Measurements from ENCODE around the gene XAGE5.
"Not testable (repeated sequence)": the region's sequence is repeated elsewhere in the genome, so short reads cannot be mapped to it uniquely, and the experiment has no call there.

XAGE5 gene, protein sequence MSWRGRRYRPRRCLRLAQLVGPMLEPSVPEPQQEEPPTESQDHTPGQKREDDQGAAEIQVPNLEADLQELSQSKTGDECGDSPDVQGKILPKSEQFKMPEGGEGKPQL

DNA sequence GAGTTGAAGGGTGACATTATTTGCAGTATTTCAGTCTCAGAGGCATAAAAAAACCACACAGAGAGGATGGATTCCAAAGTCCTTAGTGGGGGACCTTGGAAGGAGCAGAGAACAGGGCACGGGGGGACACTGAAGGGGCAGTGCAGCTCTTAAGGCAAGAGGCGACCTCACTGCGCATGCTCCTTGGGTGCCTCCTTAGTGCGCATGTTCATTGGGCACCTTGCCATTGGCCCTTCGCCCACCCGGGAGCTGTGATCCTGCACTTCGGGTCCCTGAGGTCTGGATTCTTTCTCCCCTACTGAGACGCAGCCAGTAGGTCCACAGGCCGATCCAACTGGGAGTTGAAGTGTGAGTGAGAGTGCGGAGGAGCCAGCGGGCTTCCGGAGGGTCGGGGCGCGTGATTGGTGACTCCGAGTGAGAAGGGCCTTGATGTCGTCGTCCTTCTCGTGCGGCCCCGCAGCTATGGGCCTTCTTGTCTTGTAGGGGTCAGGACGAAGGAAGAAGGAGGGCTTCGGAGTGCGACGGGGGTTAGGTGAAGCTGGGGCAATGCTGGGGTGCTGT, at the start of gene XAGE5:
Gene XAGE5, plus strand, starts transcription at position 223 of the 561 bp plus-strand sequence. CDS start 1,280 bp downstream, outside the sequence.
- DNase-seq, result no peak

DNA sequence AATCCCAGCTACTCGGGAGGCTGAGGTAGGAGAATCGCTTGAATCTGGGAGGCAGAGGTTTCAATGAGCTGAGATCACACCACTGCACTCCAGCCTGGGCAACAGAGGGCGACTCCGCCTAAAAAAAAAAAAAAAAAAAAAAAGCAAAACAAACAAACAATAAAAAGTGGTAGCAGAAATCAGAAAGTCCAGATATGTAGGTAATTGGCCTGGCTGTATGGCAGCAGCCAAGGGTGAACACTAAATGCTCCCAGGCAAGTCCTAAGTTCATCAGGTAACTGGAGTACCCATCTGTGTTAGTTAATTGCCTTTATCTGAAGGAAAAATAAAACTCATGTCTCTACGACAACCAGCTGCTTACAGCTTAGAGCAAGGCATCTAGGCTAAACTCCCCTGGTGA, 45.1 kb upstream of the XAGE5 start:
- not testable (repeated sequence) for DNase-seq

DNA sequence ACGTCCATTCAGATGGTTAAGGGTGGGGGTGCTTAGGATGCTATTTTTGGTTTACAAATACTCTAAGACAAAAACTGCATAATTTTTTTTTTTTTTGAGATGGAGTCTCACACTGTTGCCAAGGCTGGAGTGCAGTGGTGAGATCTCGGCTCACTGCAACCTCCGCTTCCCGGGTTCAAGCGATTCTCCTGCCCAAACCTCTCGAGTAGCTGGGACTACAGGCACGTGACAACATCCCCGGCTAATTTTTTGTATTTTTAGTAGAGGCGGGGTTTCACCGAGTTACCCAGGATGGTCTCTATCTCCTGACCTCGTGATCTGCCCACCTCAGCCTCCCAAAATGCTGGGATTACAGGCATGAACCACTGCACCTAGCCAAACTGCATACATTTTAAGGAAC, 37.6 kb upstream of the XAGE5 start:
- not testable (repeated sequence) for DNase-seq

DNA sequence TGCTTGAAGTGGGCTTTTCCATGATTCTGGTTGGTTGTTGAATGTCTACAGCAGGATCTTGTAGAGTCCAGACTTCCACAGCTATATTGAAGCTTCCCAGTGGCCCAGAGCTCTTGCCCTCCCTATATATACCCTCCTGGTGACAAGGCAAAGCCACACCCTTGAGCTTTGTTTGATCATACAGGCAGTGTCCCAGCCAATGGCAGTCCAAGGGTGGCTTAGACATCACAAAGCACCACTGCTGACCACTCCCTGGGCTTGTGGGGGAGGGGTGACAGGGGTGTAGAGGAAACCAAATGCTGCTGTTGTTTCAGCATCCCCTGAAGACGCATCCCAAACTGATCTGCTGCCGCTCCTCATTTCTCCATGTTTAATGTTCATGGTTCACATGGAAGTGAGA, 13.8 kb upstream of the XAGE5 start, which contains the start of gene SPANXN5:
Gene SPANXN5, minus strand, starts transcription at position 101 of the 400 bp plus-strand sequence. Its CDS starts 79 bp downstream, at position 22.
- DNase-seq, result not testable (repeated sequence)

DNA sequence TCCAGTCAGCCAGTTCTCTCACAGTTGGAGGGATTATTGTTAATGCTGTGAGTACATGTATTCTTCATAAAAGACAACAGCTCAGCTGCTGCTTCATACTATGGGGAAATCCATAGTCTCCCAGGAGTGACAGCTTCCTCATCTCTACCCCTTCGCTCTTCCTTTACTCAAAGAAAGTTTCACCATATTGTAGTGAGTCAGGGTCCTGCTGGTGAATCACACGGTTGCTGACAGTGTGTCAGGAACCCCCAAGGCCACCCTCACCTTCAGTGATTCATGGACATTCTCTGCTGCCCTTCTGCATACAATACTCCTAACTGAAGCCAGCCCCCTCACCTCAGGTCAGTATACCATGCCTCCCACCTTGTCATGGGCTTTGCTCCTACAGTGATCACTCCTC, 6.2 kb upstream of the XAGE5 start:
- DNase-seq, result not testable (repeated sequence)

DNA sequence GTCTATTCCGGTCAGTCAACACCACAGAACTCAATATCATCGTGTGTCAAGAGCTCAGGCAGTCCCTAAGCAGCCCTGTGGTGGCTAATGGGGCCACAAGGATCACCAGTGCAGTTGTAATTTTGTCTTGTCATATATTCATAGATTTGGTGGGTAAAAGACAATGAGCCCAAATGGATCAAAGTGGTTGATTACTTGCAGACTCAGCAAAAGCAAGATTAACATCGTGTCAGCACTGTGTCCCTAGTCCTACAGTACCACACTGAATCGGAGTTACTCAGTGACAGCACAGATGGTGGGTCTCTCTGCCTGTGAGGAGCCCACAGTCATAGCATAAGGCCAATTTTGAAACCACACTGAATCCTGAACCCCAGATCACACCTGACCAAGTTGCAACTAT, 8.7 kb downstream of the XAGE5 start:
- DNase-seq, result no peak

DNA sequence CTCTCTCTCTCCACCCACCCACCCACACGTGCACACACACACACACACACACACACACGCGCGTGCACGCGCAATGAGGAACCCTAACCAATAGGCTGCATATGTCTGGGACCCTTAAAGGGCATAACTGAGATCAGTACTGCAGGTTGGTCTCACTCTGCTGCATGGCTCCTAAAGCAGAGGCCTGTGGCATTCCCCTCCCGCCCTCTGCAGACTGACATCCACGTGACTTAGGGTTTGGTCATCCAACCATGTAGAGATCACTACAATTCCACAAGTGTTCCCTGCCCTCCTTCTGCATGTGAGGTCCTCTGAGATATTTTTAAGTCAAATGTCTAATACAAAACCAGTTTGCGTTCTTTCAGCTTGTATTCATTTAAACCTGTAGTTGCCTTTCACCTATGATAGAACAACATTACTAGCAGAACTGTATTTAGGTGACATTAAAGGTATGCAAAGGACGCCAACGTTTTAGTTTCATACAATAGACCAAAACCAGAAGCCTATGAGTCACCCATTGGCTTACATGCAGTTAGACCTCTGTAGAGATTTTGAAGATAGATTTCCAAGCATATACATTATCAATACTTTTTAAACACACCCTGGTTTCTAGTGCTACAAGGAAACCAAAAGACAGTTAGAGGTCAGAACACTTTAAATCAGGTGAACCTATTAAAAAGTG, 10.1 kb downstream of the XAGE5 start:
- no peak for DNase-seq

DNA sequence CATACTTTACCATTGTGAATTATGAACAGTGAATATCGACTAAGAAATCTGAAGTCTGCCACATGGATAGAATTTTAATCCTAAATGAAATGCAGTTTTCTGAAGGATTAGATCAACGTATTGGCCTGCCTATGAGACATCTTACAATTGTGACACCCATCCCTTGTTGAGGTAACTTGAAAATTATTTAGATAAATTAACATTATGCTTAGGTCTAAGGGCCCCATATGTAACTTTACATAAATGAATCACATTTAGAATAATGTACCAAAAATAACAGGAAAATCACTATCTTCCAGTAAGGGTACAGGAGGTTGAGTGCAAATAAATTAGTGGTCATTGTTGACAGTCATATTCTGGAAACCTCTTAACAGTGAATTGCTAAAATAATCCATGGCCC, 13.5 kb downstream of the XAGE5 start:
- DNase-seq, result no peak

DNA sequence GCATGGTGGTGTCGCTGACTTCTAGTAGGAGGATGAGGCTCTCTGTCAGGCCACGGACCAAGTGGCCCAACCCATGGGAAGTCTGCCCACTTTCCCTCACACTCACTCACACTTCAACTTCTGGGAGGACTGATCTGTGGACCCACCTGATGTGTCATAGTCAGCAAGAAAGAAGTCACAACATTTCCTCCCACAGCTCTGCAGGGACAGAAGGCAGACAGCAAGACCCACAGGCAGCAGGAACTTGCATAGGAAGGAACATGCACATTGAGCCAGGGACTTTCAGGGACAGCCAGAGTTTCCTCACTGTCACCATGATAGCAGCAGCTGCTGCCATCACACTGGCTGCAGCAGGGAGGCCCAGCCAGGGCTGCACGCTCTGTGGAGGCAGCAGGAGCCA, 19.5 kb downstream of the XAGE5 start:
- DNase-seq, result no peak

DNA sequence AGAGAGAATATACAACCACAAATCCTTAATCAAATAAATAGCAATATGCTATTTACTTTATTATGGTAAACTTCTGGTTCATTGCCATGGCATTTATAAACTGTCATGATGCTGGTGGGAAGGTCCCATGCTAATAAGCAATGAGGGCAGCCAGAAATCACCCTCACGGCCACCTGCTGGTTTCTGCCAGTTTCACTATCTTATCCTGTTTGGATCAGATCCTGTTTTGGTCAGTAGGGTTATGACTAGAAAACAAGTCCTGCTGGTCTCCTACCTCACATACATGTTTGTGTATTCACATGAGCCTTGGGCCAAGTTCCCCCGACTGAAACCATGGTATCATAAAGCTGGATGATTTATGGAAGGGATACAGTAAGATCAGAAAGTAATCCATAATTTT, 28.1 kb downstream of the XAGE5 start:
- DNase-seq, result no peak

DNA sequence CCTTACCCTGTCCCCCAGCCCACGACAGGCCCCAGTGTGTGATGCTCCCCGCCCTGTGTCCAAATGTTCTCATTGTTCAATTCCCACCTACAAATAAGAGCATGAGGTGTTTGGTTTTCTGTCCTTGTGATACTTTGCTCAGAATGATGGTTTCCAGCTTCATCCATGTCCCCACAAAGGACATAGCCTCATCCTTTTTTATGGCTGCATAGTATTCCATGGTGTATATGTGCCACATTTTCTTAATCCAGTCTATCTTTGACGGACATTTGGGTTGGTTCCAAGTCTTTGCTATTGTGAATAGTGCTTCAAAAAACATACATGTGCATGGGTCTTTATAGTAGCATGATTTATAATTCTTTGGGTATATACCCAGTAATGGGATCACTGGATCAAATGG, 32.5 kb downstream of the XAGE5 start:
- DNase-seq, result not testable (repeated sequence)

DNA sequence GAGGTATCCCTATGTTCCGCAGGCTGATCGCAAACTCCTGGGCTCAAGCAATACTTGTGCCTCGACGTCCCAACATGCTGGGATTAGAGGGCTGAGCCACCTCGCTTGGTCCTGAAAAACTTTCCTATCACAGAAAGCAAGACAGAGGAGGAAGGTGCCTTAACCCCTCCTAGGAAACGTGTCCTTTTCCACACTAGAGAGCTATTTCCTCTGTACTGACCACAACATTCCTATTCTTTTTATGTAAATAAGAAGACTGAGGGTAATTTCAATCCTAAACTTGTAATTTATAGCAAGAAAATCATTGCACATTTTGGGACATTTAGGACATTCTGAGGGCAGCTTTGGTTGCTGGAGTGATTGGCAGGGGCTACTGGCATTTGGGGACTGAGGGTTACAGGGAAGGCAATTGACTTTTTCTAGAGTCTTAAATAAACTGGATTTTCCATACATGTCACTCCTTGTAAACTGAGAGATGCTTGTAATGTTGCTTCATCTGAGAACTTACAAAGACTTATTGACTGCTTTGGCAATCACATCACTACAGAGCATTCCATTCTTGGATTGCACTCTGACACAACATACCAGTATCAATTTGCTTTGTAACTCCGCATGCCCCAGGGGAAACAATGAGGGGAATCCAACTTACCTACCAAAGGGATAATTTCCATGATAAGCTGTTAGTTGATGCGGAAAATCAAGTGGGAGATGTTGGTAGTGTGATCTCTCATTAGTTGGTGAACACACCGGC, 41.2 kb downstream of the XAGE5 start:
- no peak for DNase-seq

DNA sequence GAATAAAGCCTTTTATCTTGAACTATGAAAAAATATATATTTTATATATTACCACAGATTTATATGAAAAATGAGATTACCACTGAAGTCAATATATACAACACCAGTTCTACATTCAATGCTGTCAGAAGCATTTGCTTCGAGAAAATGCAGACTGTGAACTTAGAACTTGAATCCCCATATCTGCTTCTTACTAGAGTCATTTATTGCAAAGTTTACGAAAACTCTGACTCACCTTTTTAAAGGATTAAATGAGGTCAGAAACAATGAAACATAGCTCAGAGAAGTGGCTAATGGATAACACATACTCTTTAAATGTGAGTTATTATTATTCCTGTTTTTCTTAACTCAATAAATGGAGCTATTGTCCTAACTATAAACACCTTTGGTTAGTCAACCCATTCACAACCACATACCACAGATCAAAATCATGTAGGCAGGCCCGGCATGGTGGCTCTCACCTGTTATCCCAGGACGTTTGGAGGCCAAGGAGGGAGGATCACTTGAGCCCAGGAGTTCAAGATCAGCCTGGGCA, 46.0 kb downstream of the XAGE5 start:
- not testable (repeated sequence) for DNase-seq

DNA sequence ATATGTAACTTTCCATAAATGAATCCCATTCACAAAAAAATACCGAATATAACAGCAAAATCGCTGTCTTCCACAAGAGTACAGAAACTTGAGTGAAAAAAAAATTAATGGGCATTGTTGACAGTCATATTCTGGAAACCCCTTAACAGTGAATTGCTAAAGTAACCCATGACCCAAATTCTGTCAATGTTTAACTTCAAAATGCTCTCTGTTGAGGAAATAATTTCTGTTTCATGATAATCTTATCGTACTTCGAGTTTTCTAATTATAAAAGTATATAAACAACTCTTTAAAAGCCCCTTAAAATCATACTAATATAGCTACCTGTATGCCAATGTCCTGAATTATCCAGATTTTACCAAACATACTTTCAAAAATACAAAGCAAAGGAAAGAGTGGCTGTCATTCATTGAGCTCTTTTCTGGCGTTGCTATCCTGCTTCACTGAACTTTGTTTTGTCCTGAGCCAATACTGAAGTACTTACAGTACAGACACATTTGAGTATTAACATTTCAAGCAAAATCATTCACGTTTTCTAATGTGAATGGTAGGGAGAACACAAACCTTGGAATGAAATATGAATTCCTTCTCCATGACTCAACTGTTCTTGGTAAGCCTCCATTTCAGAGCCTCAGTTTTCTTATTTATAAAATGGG, 54.4 kb downstream of the XAGE5 start:
- DNase-seq, result no peak

All from right forelimb (tissue), 1 donor.